ENCODE results near the gene KCTD20.
A peak's percentile ranks its signal among the peaks of the same experiment; 100 is the strongest.

The KCTD20 gene

GRCh38 chr6:36492621-36493020 lies 49.8 kb downstream of the KCTD20 start:
- H3K36me3 Mint-ChIP-seq (ENCODE audit: low read depth): peaks cover 80% of the 10 kb centered on the region
- H3K27ac Mint-ChIP-seq: no peak overlapping the region
- H3K27me3 Mint-ChIP-seq (ENCODE audit: low read depth): no peaks in the 10 kb centered on the region
- H3K4me3 Mint-ChIP-seq: no peak overlapping the region
- no peaks in the 10 kb centered on the region for H3K9me3 Mint-ChIP-seq
- no peak for TF ChIP-seq CTCF (IDR thresholded peaks at IDR 0.05; ENCODE audit: unreplicated experiment in 3 of 3)
- H3K4me1 Mint-ChIP-seq: peaks cover 7% of the 10 kb centered on the region

GRCh38 chr6:36493319-36493718 lies 50.5 kb downstream of the KCTD20 start:
- no peak for TF ChIP-seq CTCF (IDR thresholded peaks at IDR 0.05; ENCODE audit: unreplicated experiment in 3 of 3)
- peaks cover 3% of the 10 kb centered on the region for H3K4me1 Mint-ChIP-seq
- H3K27ac Mint-ChIP-seq: no peak overlapping the region
- no peak overlapping the region for H3K4me3 Mint-ChIP-seq
- H3K36me3 Mint-ChIP-seq (ENCODE audit: low read depth): peaks cover 75% of the 10 kb centered on the region
- H3K9me3 Mint-ChIP-seq: no peaks in the 10 kb centered on the region
- no peaks in the 10 kb centered on the region for H3K27me3 Mint-ChIP-seq (ENCODE audit: low read depth)

GRCh38 chr6:36493859-36494258 lies 51.1 kb downstream of the KCTD20 start:
- Mint-ChIP-seq H3K4me1 (no peaks in the 10 kb centered on the region), H3K27ac (no peak overlapping the region), H3K4me3 (no peak overlapping the region), H3K36me3 (ENCODE audit: low read depth) (peaks cover 72% of the 10 kb centered on the region), H3K27me3 (ENCODE audit: low read depth) (no peaks in the 10 kb centered on the region), H3K9me3 (no peaks in the 10 kb centered on the region)
- TF ChIP-seq CTCF (IDR thresholded peaks at IDR 0.05; ENCODE audit: unreplicated experiment in 3 of 3): no peak

GRCh38 chr6:36495086-36495485 lies 52.3 kb downstream of the KCTD20 start:
- TF ChIP-seq CTCF (IDR thresholded peaks at IDR 0.05; ENCODE audit: unreplicated experiment in 3 of 3): no peak
- H3K27me3 Mint-ChIP-seq (ENCODE audit: low read depth): no peaks in the 10 kb centered on the region
- no peak overlapping the region for H3K27ac Mint-ChIP-seq
- H3K9me3 Mint-ChIP-seq: no peaks in the 10 kb centered on the region
- H3K4me1 Mint-ChIP-seq: no peaks in the 10 kb centered on the region
- no peak overlapping the region for H3K4me3 Mint-ChIP-seq
- H3K36me3 Mint-ChIP-seq (ENCODE audit: low read depth): peaks cover 71% of the 10 kb centered on the region

GRCh38 chr6:36499918-36500317 lies 57.1 kb downstream of the KCTD20 start:
- no peaks in the 10 kb centered on the region for H3K27me3 Mint-ChIP-seq (ENCODE audit: low read depth)
- H3K9me3 Mint-ChIP-seq: no peaks in the 10 kb centered on the region
- H3K4me1 Mint-ChIP-seq: no peaks in the 10 kb centered on the region
- peaks cover 60% of the 10 kb centered on the region for H3K36me3 Mint-ChIP-seq (ENCODE audit: low read depth)
- no peak for TF ChIP-seq CTCF (IDR thresholded peaks at IDR 0.05; ENCODE audit: unreplicated experiment in 3 of 3)
- no peak overlapping the region for H3K4me3 Mint-ChIP-seq
- H3K27ac Mint-ChIP-seq: no peak overlapping the region

GRCh38 chr6:36501686-36502085 lies 58.9 kb downstream of the KCTD20 start:
- Mint-ChIP-seq H3K27ac (peak overlapping the region in 2 of 3 experiments; percentile 69 to 82), H3K9me3 (no peaks in the 10 kb centered on the region), H3K4me1 (no peaks in the 10 kb centered on the region), H3K27me3 (ENCODE audit: low read depth) (no peaks in the 10 kb centered on the region), H3K36me3 (ENCODE audit: low read depth) (peaks cover 58% of the 10 kb centered on the region), H3K4me3 (no peak overlapping the region)
- no peak for TF ChIP-seq CTCF (IDR thresholded peaks at IDR 0.05; ENCODE audit: unreplicated experiment in 3 of 3)
